Right atrium auricular region (tissue), 2 donors: ENCODE results near the gene FHL2. TPM values are rescaled to one million over a fixed set of nuclear protein-coding genes. Genes with fewer than 3 reads are reported as not detected.

Source experiments
- DNase-seq: peaks from one replicate; pipeline ENCODE4 v3.0.0-alpha.2; 2019; ENCODE audit warnings: low spot score
- H3K27ac ChIP-seq, 2 donors: fragments of 200-600 bp; sonication (generic); 1 replicate in 1 of 2; 2 replicates in 1 of 2; pipeline ENCODE4 v1.5.1; 2016 to 2019
- H3K27me3 ChIP-seq, 2 donors: fragments of 200-600 bp; sonication (generic); one replicate each; pipeline versions ENCODE4 v1.5.1 to v1.6.0; 2017 to 2019
- H3K36me3 ChIP-seq: fragments of 200-600 bp; sonication (generic); one replicate; pipeline ENCODE4 v1.5.1; 2016
- H3K4me1 ChIP-seq, 2 donors: fragments of 200-600 bp; sonication (generic); one replicate each; pipeline versions ENCODE4 v1.5.1 to v1.6.0; 2017 to 2019
- H3K4me3 ChIP-seq, 2 donors: fragments of 200-600 bp; sonication (generic); 1 replicate in 1 of 2; 2 replicates in 1 of 2; pipeline ENCODE4 v1.5.1; 2017 to 2019; ENCODE audit warnings: mild to moderate bottlenecking in 1 of 2, moderate library complexity in 1 of 2
- H3K9me3 ChIP-seq, 2 donors: fragments of 200-600 bp; sonication (generic); one replicate each; pipeline ENCODE4 v1.5.1; 2019
- total RNA-seq, 2 donors: library from RNA; depleted of rRNA; stranded (reverse); fragments of >200 nt; gene quantifications; one replicate each; pipeline ENCODE4 v1.1.0, GENCODE V29; 2016
- TF ChIP-seq, protein P1 (sequence below), 2 donors: fragments of 200-600 bp; sonication (generic); IDR thresholded peaks; one replicate each; pipeline ENCODE4 v1.5.1; 2019; ENCODE audit warnings: antibody characterized with exemption in 2 of 2

FHL2 gene
- total RNA-seq, 2 donors from 2014 or later, result 141 to 356 TPM

DNA sequence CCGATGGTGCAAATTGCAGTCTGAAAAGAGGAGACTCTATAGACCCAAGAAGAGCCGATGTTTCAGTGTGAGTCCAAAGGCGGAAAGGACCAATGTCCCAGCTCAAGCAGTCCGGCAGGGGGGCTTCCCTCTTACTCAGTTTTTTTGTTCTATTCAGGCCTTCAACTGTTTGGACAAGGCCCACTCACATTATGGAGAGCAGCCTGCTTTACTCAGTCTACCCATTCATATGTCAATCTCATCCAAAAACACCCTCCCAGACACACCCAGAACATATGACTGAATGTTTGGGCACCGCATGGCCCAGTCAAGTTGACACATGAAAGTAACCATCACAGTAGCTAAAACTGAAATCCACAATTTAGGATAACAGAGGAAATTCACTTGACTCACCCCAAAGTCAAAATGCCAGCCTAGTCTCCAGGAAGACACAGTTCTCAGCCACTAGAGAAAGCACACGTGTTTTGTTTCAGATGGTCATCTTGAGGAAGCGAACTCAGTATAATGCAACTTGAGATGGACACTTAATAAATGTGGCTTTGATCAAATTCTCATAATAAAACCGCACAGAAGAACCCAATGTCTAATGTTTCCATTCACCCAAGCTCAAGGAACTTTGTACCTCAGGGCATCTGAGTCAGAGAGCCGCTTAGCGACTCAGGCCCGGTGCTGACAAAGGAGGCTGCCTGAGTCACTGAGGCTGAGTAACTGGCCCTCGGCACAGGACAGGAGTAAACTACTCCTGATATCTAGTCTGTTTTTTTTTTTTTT is 2.4 kb downstream of the FHL2 start:
- Histone ChIP-seq H3K27ac (peak overlapping the region; percentile 8 to 94), H3K9me3 (no peaks in the 10 kb centered on the region), H3K36me3 (no peaks in the 10 kb centered on the region), H3K27me3 (no peaks in the 10 kb centered on the region), H3K4me3 (no peak overlapping the region), H3K4me1 (peaks cover 0 to 27% of the 10 kb centered on the region in 2 donors)
- TF ChIP-seq, protein P1, sequence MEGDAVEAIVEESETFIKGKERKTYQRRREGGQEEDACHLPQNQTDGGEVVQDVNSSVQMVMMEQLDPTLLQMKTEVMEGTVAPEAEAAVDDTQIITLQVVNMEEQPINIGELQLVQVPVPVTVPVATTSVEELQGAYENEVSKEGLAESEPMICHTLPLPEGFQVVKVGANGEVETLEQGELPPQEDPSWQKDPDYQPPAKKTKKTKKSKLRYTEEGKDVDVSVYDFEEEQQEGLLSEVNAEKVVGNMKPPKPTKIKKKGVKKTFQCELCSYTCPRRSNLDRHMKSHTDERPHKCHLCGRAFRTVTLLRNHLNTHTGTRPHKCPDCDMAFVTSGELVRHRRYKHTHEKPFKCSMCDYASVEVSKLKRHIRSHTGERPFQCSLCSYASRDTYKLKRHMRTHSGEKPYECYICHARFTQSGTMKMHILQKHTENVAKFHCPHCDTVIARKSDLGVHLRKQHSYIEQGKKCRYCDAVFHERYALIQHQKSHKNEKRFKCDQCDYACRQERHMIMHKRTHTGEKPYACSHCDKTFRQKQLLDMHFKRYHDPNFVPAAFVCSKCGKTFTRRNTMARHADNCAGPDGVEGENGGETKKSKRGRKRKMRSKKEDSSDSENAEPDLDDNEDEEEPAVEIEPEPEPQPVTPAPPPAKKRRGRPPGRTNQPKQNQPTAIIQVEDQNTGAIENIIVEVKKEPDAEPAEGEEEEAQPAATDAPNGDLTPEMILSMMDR (IDR thresholded peaks at IDR 0.05), result no peak
- DNase-seq, result peak; percentile 78

DNA sequence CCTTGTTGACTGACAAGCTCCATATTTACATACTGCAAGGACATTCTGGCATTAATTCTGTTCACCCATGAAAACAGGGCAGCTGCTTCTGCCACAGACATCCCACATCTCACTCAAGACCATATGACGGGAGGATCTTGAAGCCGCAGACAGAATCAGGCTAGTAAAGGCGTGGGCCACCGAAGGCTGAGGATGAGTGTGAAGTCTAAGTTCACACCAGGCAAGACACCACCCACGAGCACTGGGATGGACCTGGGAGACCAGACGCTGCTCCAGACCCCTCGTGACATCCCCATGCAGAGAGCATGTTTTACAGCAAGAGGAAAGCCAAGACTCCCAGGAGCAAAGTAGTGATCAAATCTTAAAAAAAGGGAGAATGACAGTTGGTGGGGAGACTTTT is 3.2 kb downstream of the FHL2 start:
- TF ChIP-seq, protein P1 (IDR thresholded peaks at IDR 0.05), result no peak
- Histone ChIP-seq H3K9me3 (no peaks in the 10 kb centered on the region), H3K27ac (peak overlapping the region; percentile 1 to 8), H3K27me3 (no peaks in the 10 kb centered on the region), H3K4me3 (no peak overlapping the region), H3K36me3 (no peaks in the 10 kb centered on the region), H3K4me1 (peaks cover 0 to 33% of the 10 kb centered on the region in 2 donors)
- peak; percentile 54 for DNase-seq

DNA sequence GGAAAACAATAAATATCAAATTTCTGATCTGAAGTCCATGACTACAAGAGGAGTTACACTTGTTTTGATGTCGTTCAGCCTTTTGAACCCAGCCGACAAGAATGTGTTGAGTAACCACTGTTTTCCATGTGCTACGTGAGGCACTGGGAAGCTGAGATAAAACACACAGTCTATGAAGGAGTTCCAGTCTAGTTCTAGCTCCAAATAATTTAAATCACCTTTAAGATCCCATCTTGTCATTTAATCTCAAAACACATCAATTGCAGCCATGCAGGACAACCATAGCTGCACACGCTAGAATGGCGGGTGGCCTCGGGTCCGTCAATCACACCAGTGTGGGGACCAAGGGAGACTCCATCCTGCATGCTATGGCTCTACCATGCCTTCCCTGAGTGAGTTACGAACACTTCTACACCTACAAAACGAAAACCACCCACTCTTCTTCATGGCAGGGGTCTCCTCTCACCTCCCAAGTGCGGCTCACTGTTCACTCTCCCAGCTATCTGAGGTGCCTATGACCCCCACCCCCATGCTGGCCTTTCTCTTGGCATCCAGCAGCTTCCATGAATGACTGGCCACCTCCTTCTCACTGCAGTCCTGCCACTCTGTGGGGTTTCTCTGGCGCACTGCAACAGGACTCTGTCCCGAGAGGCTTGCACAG is 3.8 kb downstream of the FHL2 start:
- Histone ChIP-seq H3K27me3 (no peaks in the 10 kb centered on the region), H3K4me1 (peaks cover 0 to 33% of the 10 kb centered on the region in 2 donors), H3K27ac (peak overlapping the region; percentile 1 to 8), H3K9me3 (no peaks in the 10 kb centered on the region), H3K36me3 (no peaks in the 10 kb centered on the region), H3K4me3 (no peak overlapping the region)
- TF ChIP-seq, protein P1 (IDR thresholded peaks at IDR 0.05), result no peak
- DNase-seq, result peak; percentile 56

DNA sequence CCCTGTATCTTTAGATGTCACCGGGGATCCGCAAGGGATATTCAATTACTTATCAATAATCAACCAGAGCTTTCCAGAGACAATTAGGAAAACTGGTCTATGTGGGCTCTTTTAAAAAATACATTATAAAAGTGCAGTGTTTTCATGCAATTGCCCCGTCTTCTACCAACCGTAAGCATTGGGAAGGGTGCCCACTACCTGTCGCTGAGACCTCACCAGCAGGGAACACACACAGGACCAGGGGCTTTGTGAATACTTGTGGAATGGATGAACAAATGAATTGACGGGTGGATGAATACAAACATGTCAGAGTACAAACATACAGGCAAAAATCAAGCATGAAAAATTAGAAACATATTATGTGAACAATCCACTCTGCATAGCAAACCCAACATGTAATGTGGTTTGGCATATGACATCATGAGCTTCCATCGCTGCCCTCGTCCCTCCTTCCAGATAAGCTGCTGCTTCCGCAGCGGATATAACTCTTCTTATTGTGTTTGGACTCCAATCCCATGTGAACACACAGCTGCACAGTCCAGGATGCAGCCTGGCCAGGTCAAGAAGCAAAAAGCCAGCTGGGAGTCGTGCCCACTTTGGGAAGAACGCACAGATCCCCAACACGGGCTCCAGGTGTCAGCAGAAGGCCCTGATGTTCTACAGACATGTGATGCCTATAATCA is 5.3 kb downstream of the FHL2 start:
- peak overlapping the region; percentile 4 to 26 for H3K27ac ChIP-seq
- peaks cover 0 to 38% of the 10 kb centered on the region in 2 donors for H3K4me1 ChIP-seq
- H3K36me3 ChIP-seq, result no peaks in the 10 kb centered on the region
- TF ChIP-seq, protein P1 (IDR thresholded peaks at IDR 0.05), result no peak
- no peaks in the 10 kb centered on the region for H3K27me3 ChIP-seq
- H3K9me3 ChIP-seq, result no peaks in the 10 kb centered on the region
- H3K4me3 ChIP-seq, result no peak overlapping the region
- DNase-seq, result peak; percentile 66

DNA sequence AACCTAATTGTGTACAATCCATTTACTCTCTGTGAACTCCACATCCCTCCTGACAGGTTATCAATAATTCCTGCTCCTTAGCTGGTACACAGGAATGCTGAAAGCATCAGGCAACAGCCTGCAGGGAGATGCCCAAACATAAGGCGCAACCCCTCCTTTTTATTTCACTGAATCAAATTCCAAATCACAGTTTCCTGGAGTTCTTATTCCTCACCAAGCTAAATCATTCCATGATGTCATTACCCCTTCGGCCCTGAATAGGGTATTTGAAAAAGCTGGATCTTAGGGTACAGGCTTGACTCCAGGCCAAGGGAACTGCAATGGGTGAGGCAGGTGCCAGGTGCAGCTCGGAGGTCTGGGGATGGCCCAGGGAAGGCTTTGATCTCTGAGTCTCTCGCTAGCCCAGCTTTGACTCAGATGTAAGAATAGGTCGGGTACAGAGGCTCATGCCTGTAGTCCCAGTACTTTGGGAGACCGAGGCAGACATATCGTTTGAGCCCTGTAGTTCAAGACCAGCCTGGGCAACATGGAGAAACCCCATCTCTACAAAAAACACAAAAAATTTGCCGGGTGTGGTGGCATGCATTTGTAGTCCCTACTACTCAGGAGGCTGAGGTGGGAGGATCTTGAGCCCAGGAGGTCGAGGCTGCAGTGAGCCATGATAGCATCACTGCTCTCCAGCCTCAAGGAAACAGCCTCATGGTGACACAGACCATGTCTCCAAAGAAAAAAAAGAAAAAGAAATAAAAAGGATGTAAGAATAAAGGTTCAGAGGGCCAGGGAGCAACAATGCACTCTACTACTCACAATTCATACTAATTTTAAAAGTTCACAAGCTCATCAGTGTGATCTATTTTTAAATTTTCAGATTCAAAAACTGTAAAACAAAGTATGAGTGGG is 6.8 kb downstream of the FHL2 start:
- H3K9me3 ChIP-seq, result no peaks in the 10 kb centered on the region
- no peaks in the 10 kb centered on the region for H3K27me3 ChIP-seq
- no peaks in the 10 kb centered on the region for H3K36me3 ChIP-seq
- TF ChIP-seq, protein P1 (IDR thresholded peaks at IDR 0.05), result no peak
- H3K4me3 ChIP-seq, result no peak overlapping the region
- H3K27ac ChIP-seq, result peak overlapping the region in 1 of 2 donors; percentile 9
- DNase-seq, result peak; percentile 55
- peaks cover 0 to 37% of the 10 kb centered on the region in 2 donors for H3K4me1 ChIP-seq
